Cardiac septum (tissue), 1 donor: ENCODE data around the gene MYOCOS. TPM values are rescaled to one million over a fixed set of nuclear protein-coding genes. Genes with fewer than 3 reads are reported as not detected.
"Not testable (repeated sequence)": the region's sequence is repeated elsewhere in the genome, so short reads cannot be mapped to it uniquely, and the experiment has no call there.

ENCODE experiments used
- DNase-seq: peaks from one replicate; pipeline ENCODE4 v3.0.0-alpha.2; 2020; ENCODE audit warnings: low spot score
- intact Hi-C: fragments of 100-400 bp; cut with DNase I; formaldehyde crosslinking; loops from one replicate; pipeline ENCODE4 v1.14.0; 2022
- total RNA-seq: library from RNA; stranded (reverse); fragmentation: NEBNext Ultra II Directional; extraction: Animal tissue kit (Norgen Biotek cat#: 25700); gene quantifications from one replicate; pipeline ENCODE4 v1.2.1, GENCODE V29; 2021
- donor health status: DM: no; HTN: no; CAD: no.

Gene MYOCOS
- total RNA-seq, 1 donor from 2014 or later, result not detected

GRCh38 chr1:171654942-171655745, 33.1 kb downstream of the MYOCOS start:
- peak; percentile 89 for DNase-seq
- intact Hi-C loops, result loop anchor here (2.0 kb wide), 1 partner anchor 88 kb away; the partner anchor contains the start of gene VAMP4

- no peak for DNase-seq
- intact Hi-C loops, result loop anchor here (2.0 kb wide), 1 partner anchor 87 kb away; the partner anchor contains the start of gene VAMP4
These were observed 33.7 kb downstream of the MYOCOS start for GRCh38 chr1:171655746-171656116.

- intact Hi-C loops, DNase-seq: not testable (repeated sequence)
These were observed 34.2 kb downstream of the MYOCOS start for GRCh38 chr1:171656206-171656605.

- no peak for DNase-seq
- intact Hi-C loops, result no loop called here
These were observed 39.1 kb downstream of the MYOCOS start for GRCh38 chr1:171661076-171661650.

GRCh38 chr1:171663036-171663853, 41.2 kb downstream of the MYOCOS start:
- intact Hi-C loops, result no loop called here
- DNase-seq, result no peak

- intact Hi-C loops, result no loop called here
- no peak for DNase-seq
These were observed 42.0 kb downstream of the MYOCOS start for GRCh38 chr1:171663854-171664575.

- intact Hi-C loops, result no loop called here
These were observed 42.9 kb downstream of the MYOCOS start for GRCh38 chr1:171664976-171665375.

GRCh38 chr1:171666114-171666769, 44.2 kb downstream of the MYOCOS start:
- intact Hi-C loops, result no loop called here
- no peak for DNase-seq

More at GRCh38 chr1:171664976-171665375, 42.9 kb downstream of the MYOCOS start:
- no peak for DNase-seq

GRCh38 chr1:171668372-171668771, 46.3 kb downstream of the MYOCOS start:
- no peak for DNase-seq
- intact Hi-C loops, result no loop called here

GRCh38 chr1:171670739-171671138, 48.7 kb downstream of the MYOCOS start:
- intact Hi-C loops, result no loop called here
- DNase-seq, result no peak

GRCh38 chr1:171674431-171675405, 52.7 kb downstream of the MYOCOS start:
- no peak for DNase-seq
- intact Hi-C loops, result no loop called here

Other genes with a start within 250 kb of the MYOCOS start
- 68.6 TPM for gene PRRC2C, start 136.7 kb upstream of the MYOCOS start, total RNA-seq
- 21.0 TPM for gene MYOC, start 30.4 kb downstream of the MYOCOS start, total RNA-seq
- gene VAMP4, start 119.8 kb downstream of the MYOCOS start, total RNA-seq, result 8.7 TPM
- gene METTL13, start 159.4 kb downstream of the MYOCOS start, total RNA-seq, result 14.4 TPM
- gene DNM3, start 219.3 kb downstream of the MYOCOS start, total RNA-seq, result 2.4 TPM